Measurements from ENCODE around the gene ZNF181.
A peak's percentile ranks its signal among the peaks of the same experiment; 100 is the strongest.

Gene ZNF181

DNA sequence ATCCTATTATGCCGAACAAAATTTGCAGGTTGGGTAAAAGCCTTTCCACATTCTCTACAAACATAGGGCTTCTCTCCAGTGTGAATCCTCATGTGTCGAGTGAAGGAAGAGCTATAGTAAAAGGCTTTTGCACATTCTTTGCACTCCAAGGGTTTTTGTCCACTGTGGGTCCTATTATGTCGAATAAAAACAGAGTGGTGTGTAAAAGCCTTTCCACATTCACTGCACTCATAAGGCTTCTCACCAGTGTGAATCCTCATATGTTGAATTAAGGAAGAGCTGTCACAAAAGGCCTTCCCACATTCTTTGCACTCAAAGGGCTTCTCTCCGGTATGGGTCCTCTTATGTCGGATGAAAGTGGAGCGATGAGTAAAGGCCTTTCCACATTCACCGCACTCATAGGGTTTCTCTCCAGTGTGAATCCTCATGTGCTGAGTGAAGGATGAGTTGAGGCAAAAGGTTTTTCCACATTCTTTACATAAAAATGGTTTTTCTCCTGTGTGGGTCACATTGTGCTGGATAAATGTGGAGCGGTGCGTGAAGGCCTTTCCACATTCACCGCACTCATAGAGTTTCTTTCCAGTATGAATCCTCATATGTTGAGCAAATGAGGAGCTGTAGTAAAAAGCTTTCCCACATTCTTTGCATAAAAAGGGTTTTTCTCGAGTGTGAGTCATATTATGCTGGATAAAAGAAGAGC is 25.3 kb downstream of the ZNF181 start:
- no peak for DNase-seq (ENCODE audit: low spot score)

DNA sequence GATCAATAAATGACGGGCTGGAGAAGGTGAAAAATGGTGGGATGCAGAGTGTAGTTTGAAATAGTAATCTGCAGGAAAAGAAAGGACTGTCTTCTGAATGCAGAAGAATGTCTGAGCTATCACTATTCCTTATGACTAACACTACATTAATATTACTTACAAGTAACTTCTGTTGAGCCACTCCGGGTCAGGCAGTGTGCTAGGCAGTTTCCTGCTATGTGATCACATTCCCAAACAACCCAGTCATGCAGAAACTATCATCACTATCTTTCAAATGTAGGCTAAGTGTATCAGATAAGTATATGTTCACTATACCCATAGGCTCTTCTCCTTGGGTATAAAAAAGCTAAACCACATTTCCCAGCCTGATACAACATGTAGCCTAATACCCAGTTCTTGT is 32.3 kb downstream of the ZNF181 start:
- no peak for DNase-seq (ENCODE audit: low spot score)

DNA sequence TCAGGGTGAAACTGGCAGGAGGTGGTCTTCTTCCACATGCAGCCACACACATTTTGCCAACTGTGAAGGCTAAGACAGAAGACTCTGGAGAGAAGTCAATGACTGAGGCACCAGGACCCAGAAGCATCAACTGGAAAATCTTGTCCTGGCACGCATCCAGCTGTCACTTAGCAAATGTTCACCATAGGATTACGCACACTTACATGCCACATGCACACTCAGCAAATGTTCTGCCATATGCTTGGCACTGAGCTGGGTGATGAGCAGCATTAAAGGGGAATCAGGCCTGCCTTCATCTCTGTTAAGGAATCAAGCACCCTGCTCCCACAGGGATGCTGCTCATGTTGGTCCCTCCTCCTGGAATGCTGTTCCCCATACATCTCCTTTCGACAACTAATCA is 33.9 kb downstream of the ZNF181 start:
- no peak for DNase-seq (ENCODE audit: low spot score)

DNA sequence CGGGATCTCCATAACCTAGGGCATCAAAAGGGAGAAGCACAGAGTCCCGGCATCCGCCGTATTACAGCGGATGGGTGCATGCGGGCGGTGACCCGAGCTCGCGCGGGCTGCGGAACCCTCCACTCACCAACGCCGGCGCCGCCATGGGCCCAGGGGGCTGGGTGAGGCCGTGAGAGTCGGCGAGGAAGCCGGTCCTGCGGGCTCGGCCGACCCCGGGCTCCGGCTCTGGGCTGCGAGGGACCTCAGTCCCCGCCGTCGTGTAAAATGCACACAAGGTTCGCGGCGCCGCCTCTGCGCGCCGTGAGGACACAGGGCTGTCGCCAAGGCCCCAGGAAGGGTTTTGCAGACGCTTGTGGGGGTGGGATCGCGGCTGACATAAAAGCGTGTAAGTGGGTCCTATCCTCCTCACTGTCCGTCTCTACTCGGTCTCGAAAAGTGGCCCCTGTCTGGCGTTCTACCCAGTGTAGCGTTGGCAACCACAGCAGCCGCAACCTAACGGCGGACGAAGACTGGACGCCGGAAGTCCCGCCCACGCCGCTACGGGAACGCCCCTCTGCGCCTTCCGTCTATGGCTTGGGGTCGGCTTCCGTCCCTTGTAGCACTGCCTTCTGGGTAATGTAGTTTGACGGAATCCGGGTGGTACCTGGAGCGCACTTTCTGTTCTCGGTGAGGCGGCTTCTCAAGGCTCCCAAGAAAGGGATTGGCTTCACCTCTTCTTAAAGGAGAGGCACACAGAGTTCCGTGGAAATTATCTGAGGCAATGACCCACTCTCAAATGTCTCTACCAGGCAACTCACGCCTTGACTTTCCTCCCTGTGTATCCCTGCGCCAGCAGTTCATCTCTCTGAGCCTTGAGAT is 38.9 kb downstream of the ZNF181 start, which contains the start of gene ZNF599:
ZNF599 (minus strand) TSS at position 519 of the 858 bp plus-strand sequence; CDS start at position 145, 374 bp downstream.
- peak; percentile 87 for DNase-seq (ENCODE audit: low spot score)

DNA sequence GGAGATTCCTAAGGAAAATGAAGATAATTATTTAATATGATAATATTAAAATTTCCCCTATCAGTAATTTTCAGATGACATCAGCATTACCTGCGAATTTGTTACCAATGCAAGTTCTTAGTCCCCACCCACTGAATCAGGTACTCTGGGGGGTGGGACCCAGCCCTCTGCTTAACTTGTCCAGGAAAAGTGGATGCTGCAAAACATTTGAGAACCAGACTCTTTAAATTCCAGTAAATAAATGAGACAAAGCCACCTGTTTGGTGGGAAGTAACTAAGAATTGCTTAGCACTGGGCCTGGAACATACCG is 39.5 kb downstream of the ZNF181 start:
- DNase-seq (ENCODE audit: low spot score), result no peak

DNA sequence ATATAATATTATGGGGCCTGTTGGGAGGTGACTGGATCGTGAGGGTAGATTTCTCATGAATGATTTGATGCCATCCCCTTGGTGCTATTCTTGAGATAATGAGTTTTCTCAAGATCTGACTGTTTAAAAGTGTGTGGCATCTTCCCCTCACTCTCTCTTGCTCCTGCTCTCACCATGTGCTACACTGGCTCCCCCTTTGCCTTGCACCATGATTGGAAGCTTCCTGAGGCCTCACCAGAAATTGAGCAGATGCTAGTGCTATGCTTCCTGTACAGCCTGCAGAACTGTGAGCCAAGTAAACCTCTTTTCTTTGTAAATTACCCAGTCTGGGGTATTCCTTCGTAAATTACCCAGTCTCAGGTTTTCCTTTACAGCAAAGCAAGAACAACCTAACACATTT is 40.8 kb downstream of the ZNF181 start:
- no peak for DNase-seq (ENCODE audit: low spot score)

DNA sequence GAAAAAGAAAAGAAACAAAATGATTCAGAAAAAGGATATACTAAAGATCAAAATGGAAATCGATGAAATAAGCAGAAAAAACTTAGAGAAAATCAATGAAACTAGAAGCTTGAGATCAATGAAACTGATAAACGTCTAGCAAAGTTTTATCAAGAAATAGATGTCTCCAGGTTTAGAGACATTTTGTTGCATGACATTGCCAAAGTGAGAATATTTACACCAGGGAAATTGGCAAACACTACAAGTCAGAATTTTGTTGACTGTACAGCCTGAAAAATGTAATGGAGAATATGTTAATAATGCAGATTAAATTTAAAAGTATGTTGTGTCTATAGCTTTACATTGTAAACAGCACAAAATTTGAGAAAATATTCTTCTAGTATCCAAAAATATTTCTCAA is 44.3 kb downstream of the ZNF181 start:
- DNase-seq (ENCODE audit: low spot score), result no peak

DNA sequence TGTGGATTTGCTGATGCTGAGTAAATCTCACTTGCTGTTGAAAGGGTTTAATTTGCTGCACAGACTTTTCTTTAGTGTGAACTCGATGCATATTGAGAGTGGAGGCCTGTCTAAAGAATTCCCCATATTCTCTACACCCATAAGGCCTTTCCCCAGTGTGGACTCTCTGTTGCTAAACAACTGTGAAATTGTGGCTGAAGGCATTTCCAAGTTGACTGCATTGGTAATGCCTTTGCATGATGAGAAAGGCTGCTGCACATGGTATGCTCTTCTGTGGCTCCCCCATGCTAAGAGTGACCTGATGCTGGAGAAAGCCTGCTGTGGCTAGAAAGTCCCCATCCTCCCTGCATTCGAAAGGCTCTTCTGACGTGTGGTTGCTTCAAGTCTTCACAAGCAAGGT is 45.6 kb downstream of the ZNF181 start:
- no peak for DNase-seq (ENCODE audit: low spot score)

DNA sequence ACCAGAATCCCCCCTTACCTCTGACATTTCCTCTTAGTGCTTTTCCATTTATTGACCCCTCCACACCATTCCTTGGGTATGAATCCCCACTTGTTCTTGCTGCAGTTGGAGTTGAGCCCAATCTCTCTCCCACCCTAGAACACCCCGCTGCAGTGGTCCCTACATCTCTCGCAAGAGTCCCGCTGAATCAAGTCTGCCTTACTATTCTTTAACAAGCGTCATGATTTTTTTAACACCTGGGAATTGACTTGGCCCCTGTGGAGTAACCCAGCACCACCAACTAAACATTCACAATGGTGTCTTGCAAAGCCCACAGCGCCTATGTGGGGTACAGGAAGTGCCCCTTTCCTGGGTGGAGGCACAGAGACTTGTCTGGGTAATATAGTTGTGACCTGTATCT is 52.2 kb downstream of the ZNF181 start:
- DNase-seq (ENCODE audit: low spot score), result no peak

DNA sequence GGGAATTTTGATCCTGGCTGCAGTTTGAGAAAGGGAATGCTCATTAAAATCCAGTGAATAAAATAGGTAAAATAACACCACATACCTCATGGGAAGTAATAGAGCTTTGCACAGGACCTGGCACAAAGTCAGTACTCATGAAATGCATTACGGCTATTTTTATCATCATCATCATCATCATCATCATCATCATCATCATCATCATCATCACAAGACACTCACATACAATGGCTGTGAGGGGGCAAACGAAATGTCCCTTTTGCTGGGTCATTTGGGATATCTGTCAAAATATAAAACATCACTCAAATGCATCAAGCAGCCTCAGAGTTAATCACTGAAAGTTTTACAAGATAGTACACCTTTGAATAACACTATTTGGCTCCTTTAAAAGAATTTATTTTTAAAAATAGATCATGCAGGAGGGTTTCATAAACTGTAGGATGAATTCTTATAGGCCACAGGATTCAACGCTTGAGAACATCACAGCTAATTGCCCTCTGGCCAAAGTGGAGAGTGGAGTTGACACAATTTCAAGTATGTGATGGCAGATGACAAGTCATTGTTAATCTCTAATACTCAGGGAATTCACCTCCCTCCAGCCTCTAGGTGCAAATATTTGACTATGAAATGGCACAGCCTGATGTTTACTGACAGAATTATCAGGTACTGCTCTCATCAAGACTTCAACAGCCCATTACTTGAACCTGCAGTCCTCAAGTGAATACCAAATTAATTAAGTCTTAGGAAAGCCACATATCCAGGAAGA is 53.2 kb downstream of the ZNF181 start:
- DNase-seq (ENCODE audit: low spot score), result no peak

DNA sequence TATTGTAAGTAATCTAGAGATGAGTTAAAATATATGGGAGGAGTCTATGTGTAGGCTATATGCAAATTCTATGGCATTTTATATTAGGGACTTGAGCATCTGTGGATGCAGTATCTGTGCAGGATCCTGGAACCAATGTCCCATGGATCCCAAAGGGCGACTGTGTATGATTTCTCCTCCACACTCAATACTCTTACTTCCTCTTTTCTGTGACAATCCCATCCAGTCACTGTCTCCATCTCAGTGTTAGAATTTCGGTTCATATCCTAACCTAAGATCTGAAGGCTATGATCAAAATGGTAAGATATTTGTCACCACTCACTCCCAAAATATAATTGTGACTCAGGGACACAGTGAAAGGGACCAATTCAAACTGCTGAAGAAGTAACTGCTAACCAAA is 54.0 kb downstream of the ZNF181 start:
- peak; percentile 6 for DNase-seq (ENCODE audit: low spot score)

DNA sequence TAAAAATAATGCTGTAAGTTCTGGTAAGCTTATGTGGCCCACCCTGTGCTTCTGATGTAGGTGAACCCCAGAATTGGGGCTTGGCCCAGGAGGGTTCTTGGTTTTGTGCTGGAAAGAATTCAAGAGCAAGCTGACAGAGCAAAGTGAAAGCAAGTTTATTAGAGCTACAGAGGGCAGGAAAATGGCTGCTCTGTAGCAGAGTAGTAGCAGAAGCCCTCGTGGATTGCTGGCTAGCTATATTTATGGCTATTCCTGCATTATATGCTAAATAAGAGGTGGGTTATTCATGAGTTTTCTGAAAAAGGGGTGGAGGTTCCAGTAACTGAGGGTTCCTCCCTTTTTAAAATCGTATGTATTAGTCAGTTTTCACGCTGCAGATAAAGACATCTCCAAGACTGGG is 59.5 kb downstream of the ZNF181 start:
- DNase-seq (ENCODE audit: low spot score), result no peak

DNA sequence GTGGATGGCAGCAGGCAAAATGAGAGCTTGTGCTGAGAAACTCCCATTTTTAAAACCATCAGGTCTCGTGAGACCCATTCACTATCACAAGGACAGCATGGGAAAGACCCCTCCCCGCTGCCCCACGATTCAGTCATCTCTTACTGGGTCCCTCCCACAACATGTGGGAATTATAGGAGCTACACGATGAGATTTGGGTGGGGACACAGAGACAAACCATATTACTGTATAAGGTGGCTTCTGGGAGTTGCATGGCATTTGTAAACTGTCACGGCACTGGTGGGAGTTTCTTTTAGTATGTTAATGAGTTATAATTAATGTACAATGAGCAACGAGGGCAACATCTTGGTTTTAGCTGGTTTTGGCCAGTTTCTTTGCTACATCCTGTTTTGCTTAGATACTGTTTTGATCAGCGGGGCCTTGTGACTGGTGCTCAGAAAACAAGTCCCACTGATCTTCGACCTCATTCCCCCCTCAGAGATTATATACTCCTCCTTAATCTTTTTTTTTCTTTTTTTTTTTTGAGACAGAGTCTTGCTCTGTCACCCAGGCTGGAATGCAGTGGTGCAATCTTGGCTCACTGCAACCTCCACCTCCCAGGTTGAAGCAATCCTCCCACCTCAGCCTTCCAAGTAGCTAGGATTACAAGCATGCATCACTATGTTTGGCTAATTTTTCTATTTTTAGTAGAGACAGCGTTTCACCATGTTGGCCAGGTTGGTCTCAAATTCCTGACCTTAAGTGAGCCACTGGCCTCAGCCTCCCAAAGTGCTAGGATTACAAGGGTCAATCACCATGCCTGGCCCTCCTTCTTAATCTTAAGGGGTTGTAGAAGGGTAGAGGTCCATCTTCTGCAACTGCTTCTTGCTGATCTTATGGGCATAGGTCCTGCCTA is 60.3 kb downstream of the ZNF181 start:
- DNase-seq (ENCODE audit: low spot score), result no peak

Measured in NAMALWA (cell line).